GM12873 (cell line): ENCODE results near the gene CD3D.

Experiments used
- TF ChIP-seq, protein P1 (sequence below): IDR thresholded peaks from 2 replicates; pipeline ENCODE4 v1.5.1; 2012; ENCODE audit warnings: low read depth, mild to moderate bottlenecking, moderate library complexity, low read length, control low read depth; ENCODE audit not compliant: insufficient read depth; ENCODE audit errors: missing control alignments

CD3D gene

DNA sequence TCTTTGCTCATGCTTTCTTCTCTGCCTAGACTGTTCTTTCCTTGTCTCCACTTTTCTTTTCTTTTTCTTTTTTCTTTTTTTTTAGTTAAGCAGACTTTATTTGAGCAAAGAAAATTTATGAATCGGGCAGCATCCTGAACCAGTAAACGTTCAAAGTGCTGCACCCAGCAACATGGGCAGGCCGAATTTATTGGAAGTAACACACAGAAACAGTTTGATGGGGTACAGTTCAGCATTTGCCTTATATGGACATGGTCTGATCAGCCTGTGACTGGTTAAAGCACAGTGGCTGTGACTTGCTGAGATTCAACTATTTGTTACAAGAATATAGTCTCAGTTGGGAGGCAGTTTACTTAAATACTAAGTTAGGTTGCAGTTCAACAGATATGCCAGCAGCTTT, 22.0 kb downstream of the CD3D start:
- TF ChIP-seq, protein P1, sequence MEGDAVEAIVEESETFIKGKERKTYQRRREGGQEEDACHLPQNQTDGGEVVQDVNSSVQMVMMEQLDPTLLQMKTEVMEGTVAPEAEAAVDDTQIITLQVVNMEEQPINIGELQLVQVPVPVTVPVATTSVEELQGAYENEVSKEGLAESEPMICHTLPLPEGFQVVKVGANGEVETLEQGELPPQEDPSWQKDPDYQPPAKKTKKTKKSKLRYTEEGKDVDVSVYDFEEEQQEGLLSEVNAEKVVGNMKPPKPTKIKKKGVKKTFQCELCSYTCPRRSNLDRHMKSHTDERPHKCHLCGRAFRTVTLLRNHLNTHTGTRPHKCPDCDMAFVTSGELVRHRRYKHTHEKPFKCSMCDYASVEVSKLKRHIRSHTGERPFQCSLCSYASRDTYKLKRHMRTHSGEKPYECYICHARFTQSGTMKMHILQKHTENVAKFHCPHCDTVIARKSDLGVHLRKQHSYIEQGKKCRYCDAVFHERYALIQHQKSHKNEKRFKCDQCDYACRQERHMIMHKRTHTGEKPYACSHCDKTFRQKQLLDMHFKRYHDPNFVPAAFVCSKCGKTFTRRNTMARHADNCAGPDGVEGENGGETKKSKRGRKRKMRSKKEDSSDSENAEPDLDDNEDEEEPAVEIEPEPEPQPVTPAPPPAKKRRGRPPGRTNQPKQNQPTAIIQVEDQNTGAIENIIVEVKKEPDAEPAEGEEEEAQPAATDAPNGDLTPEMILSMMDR: no peak

DNA sequence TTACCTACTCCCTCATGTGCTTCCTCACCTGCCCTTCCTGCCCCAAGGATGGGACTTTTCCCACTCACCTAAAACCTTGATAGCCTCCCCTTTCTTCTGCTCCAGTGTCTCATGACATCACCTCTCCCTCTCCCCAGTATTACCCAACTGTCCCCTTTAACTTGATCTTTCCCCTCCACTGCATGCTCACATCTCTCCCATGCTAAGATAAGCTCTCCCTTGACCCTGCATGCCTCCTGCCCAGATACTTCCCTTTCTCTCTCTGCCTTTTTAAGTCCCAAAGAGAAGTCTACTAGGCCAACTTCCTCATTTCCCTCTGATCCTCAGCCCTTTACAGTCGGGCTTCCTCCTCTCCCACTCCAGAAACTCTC, 23.2 kb downstream of the CD3D start:
- TF ChIP-seq, protein P1: no peak

DNA sequence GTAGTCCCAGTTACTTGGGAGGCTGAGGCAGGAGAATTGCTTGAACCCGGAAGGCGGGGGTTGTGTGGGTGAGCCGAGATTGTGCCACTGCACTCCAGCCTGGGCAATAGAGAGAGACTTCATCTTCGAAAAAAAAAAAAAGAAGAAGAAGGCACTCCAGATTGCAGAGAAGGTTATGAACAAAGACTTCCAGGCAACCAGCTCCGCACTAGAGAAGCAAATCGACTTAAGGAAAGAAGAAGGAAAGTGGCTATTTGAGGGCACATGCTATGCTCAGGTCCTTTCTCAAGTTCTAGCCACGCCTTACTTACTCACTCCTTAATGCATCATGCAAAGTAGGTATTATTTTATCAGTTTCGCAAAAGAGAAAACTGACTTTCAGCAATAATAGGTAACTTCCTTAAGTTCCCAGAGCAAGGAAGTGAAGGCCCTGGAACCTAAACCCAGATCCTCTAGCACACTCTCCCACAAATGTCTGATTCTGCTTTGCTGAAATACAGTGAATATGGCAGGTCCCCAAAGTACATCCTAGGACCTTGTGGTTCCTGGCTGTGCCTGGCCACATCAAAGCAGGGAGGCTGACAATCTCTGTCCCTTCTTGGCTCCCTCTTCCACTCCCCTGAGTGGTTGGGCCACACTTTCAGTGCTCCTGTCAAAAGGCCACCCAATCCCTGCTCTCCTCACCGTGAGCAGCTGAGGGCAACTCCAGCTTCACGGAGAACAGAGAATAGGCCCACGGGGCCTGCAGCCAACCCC, 23.7 kb downstream of the CD3D start:
- TF ChIP-seq, protein P1: no peak

DNA sequence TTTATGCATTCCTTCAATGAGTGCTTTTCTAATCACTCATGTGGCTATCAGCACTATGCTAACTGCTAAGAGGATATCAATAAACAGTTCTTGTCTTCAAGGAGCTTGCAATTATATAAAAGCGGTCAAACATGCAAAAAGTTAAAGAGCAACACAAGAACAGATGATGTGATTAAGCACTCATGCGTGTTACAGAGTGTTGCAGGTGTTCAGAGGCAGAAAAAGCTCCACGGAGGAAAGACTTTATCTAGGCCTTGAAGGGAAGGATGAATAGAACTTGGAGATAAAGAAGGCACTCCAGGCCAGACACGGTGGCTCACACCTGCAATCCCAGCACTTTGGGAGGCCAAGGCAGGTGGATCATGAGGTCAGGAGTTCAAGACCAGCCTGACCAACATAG, 24.4 kb downstream of the CD3D start:
- TF ChIP-seq, protein P1: no peak

DNA sequence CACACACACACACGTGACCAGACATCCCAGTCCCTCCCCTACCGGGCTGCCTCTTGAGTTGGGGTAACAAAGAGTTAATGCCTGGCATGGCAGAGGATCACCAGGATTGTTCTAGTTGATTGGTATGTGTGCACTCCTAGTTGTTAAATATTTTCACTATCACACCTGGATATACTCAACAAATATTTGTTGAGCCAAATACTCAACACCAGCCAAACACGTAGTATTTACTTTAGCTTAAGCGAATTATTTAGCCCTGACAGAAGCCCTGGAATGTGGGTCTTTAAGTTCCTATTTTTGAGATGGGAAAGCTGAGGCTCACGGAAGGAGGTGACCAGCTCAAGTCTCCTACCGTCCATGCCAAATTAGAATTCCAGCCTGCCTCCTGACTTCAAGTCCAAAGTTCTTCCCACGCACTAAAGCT, 27.5 kb downstream of the CD3D start:
- TF ChIP-seq, protein P1: no peak

DNA sequence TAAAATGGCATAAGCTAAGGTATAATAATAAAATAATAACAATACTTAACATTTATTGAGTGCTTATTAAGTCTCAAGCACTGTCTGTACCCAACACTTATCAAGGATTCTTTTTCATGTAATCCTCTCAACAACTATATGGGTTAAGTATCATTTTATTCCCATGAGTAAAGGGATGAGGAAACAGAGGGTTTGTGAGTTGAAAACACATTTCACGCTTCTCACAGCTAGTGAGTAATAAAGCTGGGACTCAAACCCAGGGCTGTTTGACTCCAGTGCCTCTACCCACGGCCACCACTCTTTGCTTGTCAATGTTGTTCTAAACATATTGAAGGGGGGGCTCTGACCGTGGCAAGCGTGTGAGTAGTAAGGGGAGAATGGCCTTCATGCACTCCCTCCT, 29.3 kb downstream of the CD3D start:
- TF ChIP-seq, protein P1: no peak

DNA sequence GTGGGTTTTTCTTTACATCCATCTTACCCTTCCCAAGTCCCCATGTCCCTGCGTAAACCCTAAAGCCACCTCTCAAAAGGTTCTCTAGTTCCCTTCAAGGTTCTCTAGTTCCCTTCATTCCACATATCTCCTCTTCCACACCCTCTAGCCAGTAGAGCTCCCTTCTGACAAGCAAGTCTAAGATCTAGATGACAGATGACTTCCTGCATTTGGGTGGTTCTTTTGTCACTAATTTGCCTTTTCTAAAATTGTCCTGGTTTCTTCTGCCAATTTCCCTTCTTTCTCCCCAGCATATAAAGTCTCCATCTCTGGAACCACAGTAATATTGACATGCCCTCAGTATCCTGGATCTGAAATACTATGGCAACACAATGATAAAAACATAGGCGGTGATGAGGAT, 30.2 kb downstream of the CD3D start:
- TF ChIP-seq, protein P1: no peak
